Ovary (tissue), 9 donors: ENCODE results near the gene CSMD2. TPM values are rescaled to one million over a fixed set of nuclear protein-coding genes. Genes with fewer than 3 reads are reported as not detected.

Source experiments
- DNase-seq, 5 donors: peaks; one replicate each; pipeline ENCODE4 v3.0.0-alpha.2; 2019 to 2020
- H3K27ac ChIP-seq, 2 donors: fragments of 200-600 bp; one replicate each; pipeline versions ENCODE4 v1.5.1 to v1.8.0; 2019 to 2022
- H3K27me3 ChIP-seq: fragments of 200-600 bp; one replicate; pipeline ENCODE4 v1.8.0; 2022
- H3K36me3 ChIP-seq: fragments of 200-600 bp; sonication (generic); one replicate; pipeline ENCODE4 v1.5.1; 2019
- H3K4me1 ChIP-seq: one replicate; pipeline ENCODE4 v1.8.1; 2013; ENCODE audit warnings: mild to moderate bottlenecking, moderate library complexity; ENCODE audit not compliant: insufficient read depth
- H3K4me3 ChIP-seq: fragments of 200-600 bp; sonication (generic); one replicate; pipeline ENCODE4 v1.5.1; 2017
- H3K9me3 ChIP-seq, 2 donors: fragments of 200-600 bp in 1 of 2; sonication (generic) in 1 of 2; one replicate each; pipeline versions ENCODE4 v1.5.1 to v1.8.1; 2013 to 2019; ENCODE audit warnings: mild to moderate bottlenecking in 1 of 2, moderate library complexity in 1 of 2
- EP300 ChIP-seq: sonication (generic); formaldehyde crosslinking; IDR thresholded peaks from one replicate; pipeline ENCODE4 v1.6.1; 2017; ENCODE audit warnings: antibody characterized with exemption
- POLR2A ChIP-seq: fragments of 450-650 bp; IDR thresholded peaks from one replicate; pipeline ENCODE4 v1.6.1; 2017; ENCODE audit warnings: antibody characterized with exemption, mild to moderate bottlenecking, moderate library complexity
- WGBS, 3 donors: extraction: QIAGEN DNeasy Blood & Tissue Kit in 1 of 3; methylation state at CpG; one replicate each; pipeline versions ENCODE4 v1.1.5 to v1.1.7; 2013 to 2017; 5-methylcytosine and 5-hydroxymethylcytosine counted together
- intact Hi-C, 4 donors: fragments of 100-400 bp; cut with DNase I; formaldehyde crosslinking; loops; one replicate each; pipeline versions ENCODE4 v1.11.0 to v1.15.1; 2022 to 2023
- polyA plus RNA-seq, 2 donors: library from polyadenylated mRNA; stranded (reverse); fragments of 200-250 nt in 1 of 2; fragments of 350-450 nt in 1 of 2; fragmentation: Illumina TruSeq in 1 of 2; extraction: RNeasy Lipid Tissue Mini Kit (QIAGEN cat#74804) in 1 of 2; gene quantifications; one replicate each; pipeline ENCODE4 v1.2.3, GENCODE V29; 2013 to 2014
- total RNA-seq, 7 donors: library from RNA; depleted of rRNA in 2 of 7; stranded (reverse); fragments of >200 nt in 2 of 7; fragmentation: NEBNext Ultra II Directional in 3 of 7; extraction: Animal tissue kit (Norgen Biotek cat#: 25700) in 3 of 7; gene quantifications; one replicate each; pipeline versions ENCODE4 v1.1.0 to v1.2.4, GENCODE V29; 2016 to 2023
- TF ChIP-seq, protein P1 (sequence below), 3 donors: fragments of 450-650 bp in 2 of 3; fragments of 200-600 bp in 1 of 3; IDR thresholded peaks; one replicate each; pipeline versions ENCODE4 v1.5.1 to v1.8.0; 2016 to 2022; ENCODE audit warnings: antibody characterized with exemption in 3 of 3, mild to moderate bottlenecking in 1 of 3
- donor health status: DM: no; HTN: no; CAD: no; lungs with moderate emphysema.
- donor health status: DM: no; HTN: no; CAD: no.
- donor health status: Bipolar disorder and iron deficiency.
- donor health status: DM: yes; HTN: yes; CAD: no.
- donor health status: DM: no; HTN: no; CAD: no.
- donor health status: DM: yes; HTN: yes; CAD: no.

The CSMD2 gene
- total and polyA plus RNA-seq, 9 donors: 0.04 to 1.6 (median 0.18) TPM; not detected in 3

DNA sequence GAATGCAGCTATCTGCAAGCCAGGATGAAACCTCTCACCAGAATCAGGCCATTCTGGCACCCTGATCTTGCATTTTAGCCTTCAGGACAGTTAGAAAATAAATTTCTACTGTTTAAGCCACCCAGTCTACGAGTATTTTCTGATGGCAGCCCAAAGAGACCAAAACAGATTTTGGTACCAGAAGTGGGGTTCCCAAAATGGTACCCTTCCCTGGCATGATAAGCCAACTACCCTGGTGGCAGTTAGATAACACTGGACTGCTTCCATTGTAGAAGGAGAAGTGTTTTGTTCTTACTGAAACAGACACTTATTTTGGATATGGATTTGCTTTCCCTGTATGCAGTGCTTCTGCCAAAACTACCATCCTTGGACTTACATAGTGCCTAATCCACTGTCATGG, 115.0 kb downstream of the CSMD2 start:
- intact Hi-C loops: no loop called here
- H3K36me3 ChIP-seq: no peaks in the 10 kb centered on the region
- no peaks in the 10 kb centered on the region for H3K9me3 ChIP-seq
- TF ChIP-seq, protein P1, sequence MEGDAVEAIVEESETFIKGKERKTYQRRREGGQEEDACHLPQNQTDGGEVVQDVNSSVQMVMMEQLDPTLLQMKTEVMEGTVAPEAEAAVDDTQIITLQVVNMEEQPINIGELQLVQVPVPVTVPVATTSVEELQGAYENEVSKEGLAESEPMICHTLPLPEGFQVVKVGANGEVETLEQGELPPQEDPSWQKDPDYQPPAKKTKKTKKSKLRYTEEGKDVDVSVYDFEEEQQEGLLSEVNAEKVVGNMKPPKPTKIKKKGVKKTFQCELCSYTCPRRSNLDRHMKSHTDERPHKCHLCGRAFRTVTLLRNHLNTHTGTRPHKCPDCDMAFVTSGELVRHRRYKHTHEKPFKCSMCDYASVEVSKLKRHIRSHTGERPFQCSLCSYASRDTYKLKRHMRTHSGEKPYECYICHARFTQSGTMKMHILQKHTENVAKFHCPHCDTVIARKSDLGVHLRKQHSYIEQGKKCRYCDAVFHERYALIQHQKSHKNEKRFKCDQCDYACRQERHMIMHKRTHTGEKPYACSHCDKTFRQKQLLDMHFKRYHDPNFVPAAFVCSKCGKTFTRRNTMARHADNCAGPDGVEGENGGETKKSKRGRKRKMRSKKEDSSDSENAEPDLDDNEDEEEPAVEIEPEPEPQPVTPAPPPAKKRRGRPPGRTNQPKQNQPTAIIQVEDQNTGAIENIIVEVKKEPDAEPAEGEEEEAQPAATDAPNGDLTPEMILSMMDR (IDR thresholded peaks at IDR 0.05): no peak
- TF ChIP-seq EP300: no peak
- no peak for TF ChIP-seq POLR2A
- no peaks in the 10 kb centered on the region for H3K4me1 ChIP-seq
- H3K27ac ChIP-seq: no peak overlapping the region
- H3K4me3 ChIP-seq: no peak overlapping the region
- 59 to 79% (median 63%) methylated on average over 1 of the region's 1 CpG for WGBS, 3 donors
- DNase-seq: no peak
- no peaks in the 10 kb centered on the region for H3K27me3 ChIP-seq

DNA sequence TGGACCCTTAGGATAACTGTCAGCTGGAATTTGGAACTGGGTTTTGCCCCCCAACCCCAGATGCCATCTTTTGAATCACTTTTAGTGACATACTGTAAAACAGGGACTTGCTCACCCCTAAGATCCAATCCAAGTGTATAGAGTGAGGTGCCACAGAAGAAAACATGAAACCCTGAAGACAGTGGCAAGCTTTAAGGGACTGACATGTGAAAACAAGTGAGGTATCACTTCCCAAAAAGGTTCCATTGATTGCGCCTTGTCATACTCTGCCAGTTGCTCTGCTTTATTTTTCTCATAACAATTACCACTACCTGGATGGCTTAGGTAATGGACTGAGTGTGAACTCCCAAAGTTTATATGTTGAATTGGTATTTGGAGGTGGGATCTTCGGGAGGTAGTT, 115.6 kb downstream of the CSMD2 start:
- no peaks in the 10 kb centered on the region for H3K27me3 ChIP-seq
- no peak overlapping the region for H3K4me3 ChIP-seq
- intact Hi-C loops: no loop called here
- H3K27ac ChIP-seq: no peak overlapping the region
- H3K4me1 ChIP-seq: no peaks in the 10 kb centered on the region
- no peaks in the 10 kb centered on the region for H3K9me3 ChIP-seq
- no peak for DNase-seq
- TF ChIP-seq, protein P1 (IDR thresholded peaks at IDR 0.05): no peak
- TF ChIP-seq EP300: no peak
- TF ChIP-seq POLR2A: no peak
- 39 to 93% (median 45%) methylated on average over 2 of the region's 2 CpGs for WGBS, 3 donors
- H3K36me3 ChIP-seq: no peaks in the 10 kb centered on the region

- Histone ChIP-seq H3K9me3 (no peaks in the 10 kb centered on the region), H3K4me1 (no peaks in the 10 kb centered on the region), H3K27ac (no peak overlapping the region), H3K36me3 (no peaks in the 10 kb centered on the region), H3K4me3 (no peak overlapping the region), H3K27me3 (no peaks in the 10 kb centered on the region)
- DNase-seq: no peak
- intact Hi-C loops: no loop called here
- TF ChIP-seq POLR2A (no peak), EP300 (no peak)
- TF ChIP-seq, protein P1 (IDR thresholded peaks at IDR 0.05): no peak
- 22 to 38% (median 33%) methylated on average over 7 of the region's 7 CpGs for WGBS, 3 donors
Observed at GRCh38 chr1:34037856-34038255, 127.2 kb downstream of the CSMD2 start.

DNA sequence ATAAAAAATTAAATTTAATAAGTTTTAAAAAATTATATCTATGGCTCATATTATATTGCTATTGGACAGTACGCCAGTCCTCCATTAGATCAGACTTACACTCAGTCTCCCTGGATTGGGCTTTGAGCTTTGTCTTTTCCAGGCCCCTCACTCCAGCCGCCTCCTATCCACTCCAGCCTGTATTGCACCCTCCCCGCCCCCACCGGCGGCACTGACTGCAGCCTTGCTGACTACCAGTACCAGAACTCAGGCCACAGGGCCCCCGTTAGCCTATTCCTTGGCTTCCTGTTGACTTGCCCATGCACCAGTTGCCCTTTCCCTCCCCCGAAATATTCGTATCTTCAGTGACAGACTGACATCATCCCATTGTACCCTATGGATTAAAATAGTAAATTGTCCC, 127.9 kb downstream of the CSMD2 start:
- TF ChIP-seq EP300 (no peak), POLR2A (no peak)
- TF ChIP-seq, protein P1 (IDR thresholded peaks at IDR 0.05): no peak
- intact Hi-C loops: no loop called here
- no peak for DNase-seq
- H3K27me3 ChIP-seq: no peaks in the 10 kb centered on the region
- no peak overlapping the region for H3K4me3 ChIP-seq
- H3K9me3 ChIP-seq: no peaks in the 10 kb centered on the region
- no peaks in the 10 kb centered on the region for H3K4me1 ChIP-seq
- H3K36me3 ChIP-seq: no peaks in the 10 kb centered on the region
- WGBS, 3 donors: 75 to 87% (median 79%) methylated on average over 8 of the region's 8 CpGs
- no peak overlapping the region for H3K27ac ChIP-seq

DNA sequence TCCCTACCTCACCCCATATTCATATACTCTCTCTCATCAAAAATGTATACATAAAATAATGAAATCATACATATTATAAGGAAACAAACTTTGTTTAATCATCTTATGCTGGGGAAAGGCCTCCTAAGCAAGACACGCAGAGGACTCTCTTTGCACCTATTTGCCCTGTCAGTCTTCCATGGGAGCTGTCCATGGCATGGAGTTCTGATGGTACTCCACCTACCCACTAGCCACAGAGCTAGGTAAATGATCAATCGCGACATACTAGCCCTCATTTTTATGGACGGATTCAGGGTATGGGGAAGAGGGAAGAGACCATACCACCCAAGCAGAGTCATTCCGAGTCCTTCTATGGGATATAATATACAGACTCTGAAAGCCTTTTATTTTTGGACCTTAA, 131.0 kb downstream of the CSMD2 start:
- no peaks in the 10 kb centered on the region for H3K36me3 ChIP-seq
- no peaks in the 10 kb centered on the region for H3K27me3 ChIP-seq
- H3K27ac ChIP-seq: no peak overlapping the region
- DNase-seq: no peak
- 73 to 80% (median 73%) methylated on average over 5 of the region's 5 CpGs for WGBS, 3 donors
- no peaks in the 10 kb centered on the region for H3K4me1 ChIP-seq
- intact Hi-C loops: no loop called here
- no peaks in the 10 kb centered on the region for H3K9me3 ChIP-seq
- H3K4me3 ChIP-seq: no peak overlapping the region
- TF ChIP-seq, protein P1 (IDR thresholded peaks at IDR 0.05): no peak
- TF ChIP-seq POLR2A (no peak), EP300 (no peak)
